ENCODE measurements around the gene PTGDR2.

Gene PTGDR2

GRCh38 chr11:60855726-60856633, at the start of gene PTGDR2:
TSS of gene PTGDR2 (minus strand) at chr11:60855950. CDS start at chr11:60853722, 2,228 bp downstream.
- no peak for DNase-seq (ENCODE audit: low read depth)

- DNase-seq (ENCODE audit: low read depth): no peak
Measured at GRCh38 chr11:60905047-60905446, 49.3 kb upstream of the PTGDR2 start.

- no peak for DNase-seq (ENCODE audit: low read depth)
Measured at GRCh38 chr11:60902625-60903024, 46.9 kb upstream of the PTGDR2 start.

- no peak for DNase-seq (ENCODE audit: low read depth)
Measured at GRCh38 chr11:60900673-60901404, 45.1 kb upstream of the PTGDR2 start.

GRCh38 chr11:60899977-60900376, 44.2 kb upstream of the PTGDR2 start:
- DNase-seq (ENCODE audit: low read depth): no peak

GRCh38 chr11:60899046-60899936, 43.5 kb upstream of the PTGDR2 start:
- peak; percentile 52 for DNase-seq (ENCODE audit: low read depth)

- no peak for DNase-seq (ENCODE audit: low read depth)
Measured at GRCh38 chr11:60897496-60897895, 41.7 kb upstream of the PTGDR2 start.

GRCh38 chr11:60895687-60896086, 39.9 kb upstream of the PTGDR2 start:
- no peak for DNase-seq (ENCODE audit: low read depth)

GRCh38 chr11:60891103-60891741, 35.5 kb upstream of the PTGDR2 start:
- DNase-seq (ENCODE audit: low read depth): no peak

GRCh38 chr11:60890696-60891095, 34.9 kb upstream of the PTGDR2 start:
- no peak for DNase-seq (ENCODE audit: low read depth)

- no peak for DNase-seq (ENCODE audit: low read depth)
Measured at GRCh38 chr11:60889869-60890311, 34.1 kb upstream of the PTGDR2 start.

- no peak for DNase-seq (ENCODE audit: low read depth)
Measured at GRCh38 chr11:60887556-60887955, 31.8 kb upstream of the PTGDR2 start.

GRCh38 chr11:60880643-60881282, 25.0 kb upstream of the PTGDR2 start:
- no peak for DNase-seq (ENCODE audit: low read depth)

GRCh38 chr11:60879971-60880588, 24.3 kb upstream of the PTGDR2 start:
- no peak for DNase-seq (ENCODE audit: low read depth)

GRCh38 chr11:60879104-60879503, 23.4 kb upstream of the PTGDR2 start:
- no peak for DNase-seq (ENCODE audit: low read depth)

GRCh38 chr11:60878245-60879101, 22.7 kb upstream of the PTGDR2 start:
- DNase-seq (ENCODE audit: low read depth): no peak

- DNase-seq (ENCODE audit: low read depth): no peak
Measured at GRCh38 chr11:60876168-60876485, 20.4 kb upstream of the PTGDR2 start.

- DNase-seq (ENCODE audit: low read depth): no peak
Measured at GRCh38 chr11:60875366-60876167, 19.8 kb upstream of the PTGDR2 start.
